GM19193 (cell line): ENCODE data around the gene WIZ.
A peak's percentile ranks its signal among the peaks of the same experiment; 100 is the strongest.

Experiments used
- POLR2A ChIP-seq: IDR thresholded peaks from 4 replicates; pipeline ENCODE4 v1.6.1; 2011; ENCODE audit not compliant: insufficient read depth, insufficient read length; ENCODE audit errors: extremely low read depth

Gene WIZ

DNA sequence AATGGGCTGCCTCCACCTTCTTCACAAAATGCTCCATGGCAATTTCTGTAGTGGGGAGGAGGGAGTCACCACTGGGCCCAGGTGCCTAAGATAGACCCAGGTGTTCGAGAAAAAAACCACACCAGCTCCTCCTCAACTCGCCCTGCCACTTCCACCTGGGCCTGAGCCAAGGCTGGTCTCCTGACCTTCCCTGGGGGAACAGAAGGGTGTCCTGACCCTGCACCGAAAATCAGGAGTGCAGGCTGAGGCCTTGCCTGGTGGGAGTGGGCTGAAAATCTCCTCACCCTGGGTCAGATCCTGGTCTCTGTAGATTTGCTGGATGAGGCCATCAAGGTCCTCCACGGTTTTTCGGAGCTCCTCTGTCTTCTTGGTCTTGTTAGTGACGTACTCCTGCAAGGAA, 52.5 kb downstream of the WIZ start:
- no peak for TF ChIP-seq POLR2A

DNA sequence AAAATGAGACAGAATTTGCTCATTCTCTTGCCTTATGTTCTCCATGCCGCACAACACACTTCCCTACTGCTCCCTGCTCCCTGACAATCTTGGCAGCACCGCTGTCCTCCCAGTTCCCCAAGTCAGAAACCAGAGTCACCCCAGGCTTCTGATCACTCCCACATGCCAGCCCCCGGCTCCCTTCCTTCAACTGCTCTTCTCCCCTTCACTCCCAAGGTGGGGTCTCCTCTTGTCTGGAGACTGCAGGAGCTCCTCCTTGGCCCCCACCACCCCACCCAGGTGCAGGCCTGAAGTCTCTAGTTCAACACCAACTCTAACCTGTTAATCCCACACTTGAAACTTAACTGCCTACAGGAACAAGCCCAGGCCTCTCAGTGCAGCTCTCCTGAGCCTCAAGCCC, 53.3 kb downstream of the WIZ start:
- no peak for TF ChIP-seq POLR2A

DNA sequence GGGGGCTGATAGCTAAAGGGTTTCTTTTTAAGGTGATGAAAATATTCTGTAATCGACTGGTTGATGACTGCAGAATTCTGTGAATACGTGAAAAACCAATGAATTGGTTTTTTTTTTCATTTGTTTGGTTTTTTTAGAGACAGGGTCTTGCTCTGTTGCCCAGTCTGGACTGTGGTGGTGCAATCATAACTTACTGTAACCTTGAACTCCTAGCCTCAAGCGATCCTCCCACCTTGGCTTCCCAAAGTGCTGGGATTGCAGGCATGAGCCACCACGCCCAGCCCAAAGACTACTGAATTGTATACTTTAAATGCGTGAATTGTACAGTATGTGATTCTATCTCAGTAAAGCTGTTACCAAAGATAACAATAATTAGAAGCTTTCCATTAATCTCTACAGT, 55.3 kb downstream of the WIZ start:
- no peak for TF ChIP-seq POLR2A

DNA sequence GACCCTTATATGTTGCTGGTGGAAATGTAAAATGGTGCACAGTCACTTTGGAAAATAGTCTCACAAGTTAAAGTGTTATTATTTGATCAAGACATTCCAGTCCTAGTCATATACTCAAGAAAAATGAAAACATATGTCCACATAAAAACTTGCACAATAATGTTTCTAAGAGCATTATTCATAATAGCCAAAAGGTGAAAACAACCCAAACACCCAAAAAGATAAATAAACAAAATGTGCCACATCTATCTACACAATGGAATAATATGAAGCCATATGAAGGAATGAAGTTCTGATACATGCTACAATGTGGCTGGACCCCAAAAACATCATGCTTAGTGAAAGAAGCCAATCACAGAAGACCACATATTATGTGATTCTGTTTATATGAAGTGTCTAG, 55.8 kb downstream of the WIZ start:
- no peak for TF ChIP-seq POLR2A

DNA sequence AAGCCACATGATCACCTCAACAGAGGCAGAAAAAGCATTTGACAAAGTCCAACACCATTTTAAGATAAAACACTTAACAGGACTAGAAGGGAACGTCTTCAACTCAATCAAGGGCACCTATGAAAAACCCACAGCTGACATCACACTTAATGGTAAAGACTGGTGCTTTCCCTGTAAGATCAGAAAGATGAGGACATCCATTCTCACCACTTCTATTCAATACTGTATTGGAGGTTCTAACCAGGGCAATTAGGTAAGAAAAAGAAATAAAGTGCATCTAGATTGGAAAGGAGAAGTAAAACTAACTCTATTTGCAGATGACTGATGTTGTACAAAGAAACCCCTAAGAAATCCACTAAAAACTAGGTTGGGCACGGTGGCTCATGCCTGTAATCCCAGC, 58.9 kb downstream of the WIZ start:
- no peak for TF ChIP-seq POLR2A

DNA sequence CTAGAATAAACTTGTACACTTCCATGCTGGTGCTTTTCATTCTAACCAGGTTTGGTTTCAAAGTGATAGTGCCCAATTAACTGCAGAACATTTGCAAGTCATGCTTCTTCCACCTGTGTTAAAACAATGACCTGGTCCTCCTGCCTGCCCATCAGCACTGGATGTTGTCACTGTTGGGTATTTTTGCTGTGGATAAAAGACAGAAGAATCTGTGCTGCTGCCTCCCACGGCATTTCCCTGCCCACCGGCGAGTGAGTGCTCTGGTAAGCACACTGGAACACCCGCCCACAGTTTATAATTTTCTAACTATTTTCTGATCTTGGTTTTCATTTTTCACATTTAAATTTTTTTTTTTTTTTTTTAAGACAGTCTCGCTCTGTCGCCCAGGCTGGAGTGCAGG, 67.9 kb downstream of the WIZ start:
- no peak for TF ChIP-seq POLR2A

DNA sequence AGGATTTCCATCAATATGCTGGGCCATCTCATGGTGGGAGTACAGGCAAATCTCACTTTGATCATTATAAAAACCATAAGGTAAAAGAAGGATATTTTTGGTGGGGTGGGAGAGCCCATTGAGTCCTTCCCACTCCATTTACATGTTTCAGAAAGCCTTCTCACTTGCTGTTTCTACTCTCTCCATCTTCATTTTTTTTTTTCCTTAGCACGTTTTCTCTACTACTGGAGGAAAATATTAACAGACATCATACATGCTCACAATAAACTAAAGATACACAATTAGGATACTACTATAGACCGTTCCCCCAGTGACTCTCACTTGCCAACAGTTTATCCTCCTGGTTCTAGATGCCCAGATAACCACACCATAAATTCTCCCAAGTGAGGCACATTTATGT, 68.3 kb downstream of the WIZ start:
- no peak for TF ChIP-seq POLR2A

DNA sequence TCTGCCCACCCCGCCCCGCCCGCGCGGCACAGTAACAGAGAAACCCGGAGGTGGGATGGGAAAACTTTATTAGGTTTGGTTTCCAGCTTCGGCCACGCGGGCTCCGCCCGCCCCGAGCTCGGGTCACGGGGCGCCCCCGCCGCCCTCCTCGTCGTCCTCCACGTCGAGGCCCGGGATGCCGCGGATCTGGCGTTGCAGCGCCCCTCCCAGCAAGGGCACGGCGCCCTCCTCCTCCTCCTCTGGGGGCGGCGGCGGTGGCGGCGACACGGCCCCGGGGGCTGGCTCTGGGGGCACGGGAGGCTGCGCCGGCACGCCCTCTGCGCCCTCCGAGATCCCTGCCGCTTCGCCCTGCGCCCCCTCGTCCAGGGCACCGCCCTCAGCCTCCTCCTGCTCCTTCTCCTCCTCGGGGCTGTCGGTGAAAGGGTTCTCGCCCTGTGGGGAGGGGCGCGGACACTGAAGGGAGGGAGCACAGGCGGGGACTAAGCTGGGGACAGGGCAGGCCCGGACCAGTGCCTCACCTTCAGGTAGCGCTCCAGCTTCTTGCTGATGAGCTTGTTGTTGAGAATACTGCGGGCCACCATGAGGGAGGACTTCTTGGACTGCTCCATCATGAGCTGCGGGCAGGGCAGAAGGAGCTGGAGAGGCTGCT, 69.6 kb downstream of the WIZ start:
- no peak for TF ChIP-seq POLR2A

DNA sequence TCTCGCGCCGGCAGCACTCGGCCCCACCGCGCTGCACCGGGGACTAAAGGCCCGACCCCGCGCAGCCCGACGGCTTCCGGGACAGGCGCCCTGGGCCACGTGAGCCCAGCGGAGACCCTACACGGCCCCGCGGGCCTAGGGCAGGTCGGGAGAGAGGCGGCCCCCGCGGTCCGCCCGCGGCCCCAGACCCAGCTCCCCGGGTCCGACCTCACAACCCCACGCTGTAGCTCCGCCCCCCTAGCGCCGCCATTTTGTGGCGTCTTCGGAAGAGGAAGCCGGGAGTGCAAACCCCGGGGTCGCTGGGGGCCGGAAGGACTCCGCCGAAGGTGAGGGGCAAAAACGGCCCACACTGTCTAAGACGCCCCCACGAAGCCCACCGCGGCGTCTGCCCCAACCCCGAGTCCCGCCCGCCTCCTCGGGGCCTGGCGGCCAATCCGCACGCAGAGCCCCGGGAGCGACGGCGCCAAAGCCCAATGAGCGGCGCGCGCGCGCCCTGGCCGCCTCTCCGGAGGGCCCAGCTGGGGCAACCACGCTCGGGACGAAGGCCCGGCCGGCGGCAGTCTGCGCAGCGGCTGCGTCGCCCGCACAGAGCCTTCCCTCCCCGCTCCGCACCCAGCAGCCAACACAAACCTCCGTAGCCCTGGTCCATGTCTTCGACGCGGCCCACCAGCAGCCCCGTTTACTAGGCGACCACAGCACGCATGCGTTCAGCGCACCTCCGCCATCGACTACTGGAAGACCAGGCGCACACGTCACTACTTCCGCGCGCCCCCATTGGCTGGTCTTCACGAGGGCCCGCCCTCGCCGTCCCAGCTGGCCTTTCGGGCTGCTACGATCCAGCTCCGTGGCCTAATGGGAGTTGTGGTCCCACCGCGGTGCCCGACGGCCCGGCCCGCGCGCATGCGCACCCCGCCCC, 70.4 kb downstream of the WIZ start, which contains the start of gene AKAP8:
TSS of gene AKAP8 (minus strand) at position 705 of the 916 bp plus-strand sequence. CDS start at position 649, 56 bp downstream.
- TF ChIP-seq POLR2A = peak; percentile 80

DNA sequence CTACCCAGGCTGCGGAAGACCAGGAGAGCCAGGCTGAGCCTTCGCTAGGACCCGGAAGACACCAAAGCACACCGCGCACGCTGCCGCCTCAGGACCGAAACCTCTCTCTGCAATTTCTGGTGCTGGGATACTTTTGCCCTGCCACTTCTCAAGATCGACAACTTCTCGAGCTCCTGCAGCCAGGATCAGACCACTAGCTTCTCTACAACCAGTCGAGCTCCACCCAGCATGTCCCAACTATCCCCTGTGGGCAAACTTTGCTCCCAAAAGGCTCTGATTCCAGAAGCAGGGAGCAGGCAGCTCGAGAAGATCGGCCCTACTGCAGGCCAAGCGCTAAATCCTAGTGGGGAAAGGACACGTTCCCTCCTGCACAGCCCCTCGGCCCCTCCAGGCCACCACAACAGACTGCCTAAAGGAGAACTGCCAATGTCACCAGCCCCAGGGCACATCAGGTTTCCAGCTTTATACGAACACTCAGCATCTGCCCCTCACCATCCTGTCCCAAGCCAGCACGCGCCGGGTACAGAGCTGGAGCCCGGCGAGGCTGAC, 71.1 kb downstream of the WIZ start:
- TF ChIP-seq POLR2A = peak; percentile 39

DNA sequence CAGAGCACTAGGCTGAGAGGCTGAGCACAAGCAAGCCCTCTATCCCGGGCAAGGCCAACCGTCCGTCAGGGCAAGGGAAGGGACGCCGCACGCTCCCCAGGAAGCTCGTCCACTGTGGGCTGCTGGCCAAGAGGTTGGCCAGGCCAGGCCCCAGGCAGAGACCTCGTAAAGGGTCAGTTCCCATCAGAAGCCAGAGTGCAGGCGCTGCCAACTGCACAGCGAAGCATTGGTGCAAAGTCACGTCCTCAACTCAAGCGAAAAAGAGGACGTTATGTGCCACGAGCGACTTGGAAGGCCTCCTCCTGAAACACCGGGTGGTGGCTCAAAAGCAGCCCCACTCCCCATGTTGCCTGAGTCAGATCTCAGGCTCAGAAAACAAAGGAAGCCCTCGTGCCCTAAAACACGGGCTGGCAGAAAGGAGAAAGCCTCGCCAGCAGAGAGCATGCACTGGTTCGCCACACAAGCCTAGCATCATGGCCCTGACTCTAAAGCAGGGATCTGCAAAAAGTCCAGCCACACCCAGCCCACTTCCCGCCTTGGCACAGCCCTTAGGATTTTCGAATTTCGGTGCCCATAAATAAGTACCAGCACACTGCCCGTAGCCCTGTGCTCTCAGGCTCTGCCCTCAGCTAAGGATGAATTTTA, 74.8 kb downstream of the WIZ start:
- no peak for TF ChIP-seq POLR2A

DNA sequence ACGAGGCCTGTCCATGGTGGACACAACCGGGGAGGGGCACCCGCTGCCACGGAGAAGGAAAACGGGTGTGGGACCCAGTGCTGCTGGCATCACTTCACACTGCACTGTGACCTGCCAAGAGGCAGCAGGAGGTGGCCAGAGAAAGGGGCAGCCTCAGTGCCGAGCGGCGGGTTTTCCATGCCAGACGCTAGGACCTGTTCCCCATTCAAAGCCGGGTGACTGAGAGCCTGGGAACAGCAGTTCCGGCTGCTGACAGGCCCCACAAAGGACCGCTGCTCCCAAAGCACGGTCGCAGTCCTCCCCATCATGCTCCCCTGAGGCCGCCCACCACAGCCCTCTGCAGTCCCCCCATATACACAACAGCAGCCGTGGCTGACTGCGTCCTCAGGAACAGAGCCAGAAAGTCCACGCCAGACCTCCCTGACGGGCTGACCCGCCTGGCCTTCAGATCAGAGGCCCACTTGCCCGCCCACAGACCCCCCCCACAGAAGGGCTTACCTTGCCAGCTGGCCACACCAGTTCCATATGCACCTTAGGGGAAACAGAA, 75.6 kb downstream of the WIZ start:
- no peak for TF ChIP-seq POLR2A

DNA sequence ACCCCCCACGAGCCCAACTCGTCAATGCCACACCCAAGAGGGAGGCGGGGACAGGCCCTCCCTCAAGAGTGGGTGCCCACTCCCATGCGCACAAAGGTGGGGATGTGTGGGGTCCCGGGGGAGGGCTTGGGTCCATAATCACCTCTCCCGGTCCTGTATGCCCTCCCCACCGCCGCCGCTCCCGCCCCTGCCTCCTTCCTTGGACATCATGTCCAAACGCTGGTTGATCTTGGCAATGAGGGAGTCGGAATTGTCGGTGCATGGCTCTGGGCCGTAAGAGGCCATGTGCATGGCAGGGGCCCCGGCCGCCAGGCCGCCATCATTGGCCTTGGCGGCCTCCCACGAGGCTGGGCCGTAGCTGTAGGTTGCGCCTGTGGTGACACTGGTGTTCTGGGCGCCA, 76.1 kb downstream of the WIZ start:
- no peak for TF ChIP-seq POLR2A

DNA sequence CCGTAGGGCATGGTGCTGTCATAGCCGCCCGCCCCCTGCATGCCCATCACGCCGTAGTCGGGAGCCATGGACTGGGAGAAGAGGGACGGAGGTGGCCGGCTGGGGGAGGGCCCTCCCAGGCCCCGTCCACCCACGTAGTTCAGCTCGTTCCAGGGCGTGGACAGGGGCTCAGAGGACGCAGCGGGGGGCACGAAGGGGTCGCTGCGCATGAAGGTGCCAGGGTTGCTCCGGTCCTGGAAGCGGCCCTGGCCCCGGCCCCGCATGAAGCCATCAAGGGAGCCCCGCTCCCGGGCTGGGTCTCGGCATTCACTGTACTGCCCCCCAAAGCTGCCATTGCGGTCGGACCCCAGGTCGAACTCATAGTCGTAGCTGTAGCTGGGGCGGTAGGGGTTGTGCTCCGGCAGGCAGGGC, 76.9 kb downstream of the WIZ start:
- no peak for TF ChIP-seq POLR2A

DNA sequence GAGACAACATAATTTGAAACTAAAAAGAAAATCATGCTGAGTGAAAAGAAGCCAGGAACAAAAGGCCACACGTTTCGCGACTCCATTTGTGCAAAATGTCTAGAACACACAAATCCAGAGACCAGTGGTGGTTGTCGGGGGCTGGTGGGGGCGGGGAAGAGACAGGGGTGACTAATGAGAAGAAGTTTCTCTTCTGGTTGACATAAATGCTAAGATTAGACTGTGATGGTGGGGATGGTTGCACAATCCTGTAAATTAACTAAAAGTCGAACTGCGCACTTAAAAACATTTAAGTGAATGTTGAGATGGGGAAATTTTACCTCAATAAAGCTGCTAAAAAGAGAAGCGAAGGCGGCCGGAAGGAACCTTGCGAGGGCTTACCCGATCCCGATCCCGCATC, 77.3 kb downstream of the WIZ start:
- no peak for TF ChIP-seq POLR2A
